Measurements from ENCODE around the gene TAF1B. TPM values are rescaled to one million over a fixed set of nuclear protein-coding genes. Genes with fewer than 3 reads are reported as not detected.

TAF1B gene
- total RNA-seq: 8.8 and 10.4 TPM in 2 replicates

DNA sequence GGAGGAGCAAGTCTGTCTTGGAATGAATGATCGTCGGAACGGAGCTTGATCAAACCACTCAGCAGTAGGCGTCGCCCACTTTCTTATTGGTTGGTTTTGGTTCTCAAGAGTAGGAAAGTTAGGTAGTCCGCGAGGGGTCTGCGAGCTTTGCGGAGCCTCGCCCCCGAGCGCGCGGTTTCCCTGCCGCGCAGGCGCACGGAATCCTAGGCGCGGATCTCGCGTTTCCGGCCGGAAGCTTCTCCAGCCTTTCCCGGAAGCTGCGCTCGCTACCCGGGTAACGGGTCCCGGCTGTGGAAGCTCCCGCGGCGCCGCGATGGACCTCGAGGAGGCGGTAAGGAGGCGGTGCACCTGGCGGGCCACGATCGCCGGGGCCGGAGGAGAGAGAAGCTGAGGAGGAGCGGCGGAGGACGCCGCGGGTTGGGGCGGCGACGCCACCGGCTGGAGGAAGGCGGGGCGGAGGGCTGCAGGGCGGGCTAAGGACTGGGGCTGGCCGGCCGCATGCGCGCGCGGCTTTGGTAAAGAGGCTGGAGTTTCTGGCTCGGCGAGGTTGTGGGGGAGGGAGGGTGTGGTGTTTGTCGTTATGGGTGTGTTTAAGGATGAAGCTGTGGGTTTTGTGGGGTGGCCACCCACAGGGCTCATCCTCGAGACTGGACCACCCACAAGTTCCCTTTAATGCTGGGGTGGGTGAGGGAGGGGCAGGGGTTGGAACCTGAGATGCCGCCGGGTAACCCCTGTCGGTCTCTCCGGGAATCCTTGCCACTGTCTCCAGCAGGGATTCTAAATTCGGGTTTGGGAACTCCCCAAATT is at the start of gene TAF1B:
Gene TAF1B (plus strand): TSS at position 246 of the 807 bp plus-strand sequence. CDS start 68 bp downstream, at position 314.

DNA sequence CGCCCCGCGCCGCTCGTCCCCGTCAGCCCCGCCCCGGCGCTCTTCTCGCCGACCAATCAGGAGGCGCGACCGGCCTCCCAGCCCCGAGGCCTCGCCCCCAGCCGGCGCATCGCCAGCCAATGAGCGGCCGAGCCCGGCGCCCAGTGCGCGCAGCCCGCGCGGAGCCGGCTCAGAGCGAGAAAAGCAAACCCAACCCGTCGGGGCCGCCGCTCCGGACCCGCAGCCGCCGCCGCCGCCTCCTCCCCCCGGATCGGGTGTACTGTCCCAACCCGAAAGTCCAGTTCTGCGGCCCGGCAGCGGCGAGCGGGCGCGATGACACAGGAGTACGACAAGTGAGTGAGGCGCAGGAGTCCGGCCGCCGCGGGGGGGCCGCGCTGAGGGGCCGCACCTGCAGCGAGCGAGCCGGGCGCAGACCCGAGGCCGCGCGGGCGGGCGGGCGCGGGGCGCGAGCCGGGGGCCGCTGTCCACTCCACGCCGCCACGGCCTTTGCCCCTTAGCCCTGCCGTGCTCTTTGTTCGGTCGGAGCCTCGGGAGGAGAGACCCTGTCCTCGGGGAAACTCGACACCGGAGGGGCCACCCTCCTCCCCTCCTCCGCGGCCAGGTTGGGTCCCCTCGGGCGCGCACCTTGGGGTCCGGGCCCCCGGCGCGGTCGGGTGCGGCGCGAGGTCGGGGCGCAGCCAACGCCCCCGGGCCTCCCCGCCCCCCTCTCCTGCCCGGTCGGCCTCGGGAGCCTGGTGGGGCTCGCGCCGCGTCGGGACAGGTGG is 108.4 kb downstream of the TAF1B start, which contains the start of gene GRHL1:
Gene GRHL1 (plus strand): TSS at position 172 of the 764 bp plus-strand sequence. CDS start 141 bp downstream, at position 313.

Other genes with a start within 250 kb of the TAF1B start
- 228 and 327 TPM in 2 replicates for gene YWHAQ, start 212.5 kb upstream of the TAF1B start, total RNA-seq
- gene GRHL1, start 108.2 kb downstream of the TAF1B start, total RNA-seq: 1.1 and 1.5 TPM in 2 replicates
- 6.7 and 18.5 TPM in 2 replicates for gene KLF11, start 200.1 kb downstream of the TAF1B start, total RNA-seq
- 3.4 and 16.9 TPM in 2 replicates for gene CYS1, start 236.9 kb downstream of the TAF1B start, total RNA-seq

Measured in mesangial cell (primary cell).